Adrenal gland (tissue), 5 donors: Measurements from ENCODE around the gene PYDC1.

Experiments used
- POLR2A ChIP-seq, 2 donors: fragments of 450-650 bp; IDR thresholded peaks; one replicate each; pipeline ENCODE4 v1.6.1; 2017; ENCODE audit warnings: antibody characterized with exemption in 2 of 2, mild to moderate bottlenecking in 2 of 2, moderate library complexity in 1 of 2
- TF ChIP-seq, protein P1 (sequence below), 6 experiments: fragments of 450-650 bp in 4 of 6; fragments of 200-600 bp in 2 of 6; sonication (generic) in 1 of 6; IDR thresholded peaks; 1 replicate in 5 of 6; 2 replicates in 1 of 6; pipeline versions ENCODE4 v1.5.1 to v1.8.0; 2016 to 2021; ENCODE audit warnings: antibody characterized with exemption in 6 of 6, mild to moderate bottlenecking in 2 of 6, moderate library complexity in 1 of 6
- donor health status: DM: no; HTN: no; CAD: no.

DNA sequence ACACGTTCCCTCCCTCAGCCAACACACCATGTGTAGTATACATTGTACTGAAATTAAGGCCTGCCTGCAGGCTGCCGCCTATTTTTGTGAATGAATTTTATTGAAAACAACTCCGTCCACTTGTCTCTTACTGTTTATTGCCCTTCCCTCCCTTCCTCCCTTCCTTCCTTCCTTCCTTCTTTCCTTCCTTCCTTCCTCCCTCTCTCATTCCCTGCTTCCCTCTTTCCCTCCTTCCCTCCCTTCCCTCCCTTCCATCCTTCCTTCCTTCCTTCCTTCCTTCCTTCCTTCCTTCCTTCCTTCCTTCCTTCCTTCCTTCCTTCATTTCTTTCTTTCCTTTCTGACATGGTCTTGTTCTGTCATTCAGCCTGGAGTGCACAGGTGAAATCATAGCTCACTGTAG, 45.1 kb upstream of the PYDC1 start:
- TF ChIP-seq, protein P1, sequence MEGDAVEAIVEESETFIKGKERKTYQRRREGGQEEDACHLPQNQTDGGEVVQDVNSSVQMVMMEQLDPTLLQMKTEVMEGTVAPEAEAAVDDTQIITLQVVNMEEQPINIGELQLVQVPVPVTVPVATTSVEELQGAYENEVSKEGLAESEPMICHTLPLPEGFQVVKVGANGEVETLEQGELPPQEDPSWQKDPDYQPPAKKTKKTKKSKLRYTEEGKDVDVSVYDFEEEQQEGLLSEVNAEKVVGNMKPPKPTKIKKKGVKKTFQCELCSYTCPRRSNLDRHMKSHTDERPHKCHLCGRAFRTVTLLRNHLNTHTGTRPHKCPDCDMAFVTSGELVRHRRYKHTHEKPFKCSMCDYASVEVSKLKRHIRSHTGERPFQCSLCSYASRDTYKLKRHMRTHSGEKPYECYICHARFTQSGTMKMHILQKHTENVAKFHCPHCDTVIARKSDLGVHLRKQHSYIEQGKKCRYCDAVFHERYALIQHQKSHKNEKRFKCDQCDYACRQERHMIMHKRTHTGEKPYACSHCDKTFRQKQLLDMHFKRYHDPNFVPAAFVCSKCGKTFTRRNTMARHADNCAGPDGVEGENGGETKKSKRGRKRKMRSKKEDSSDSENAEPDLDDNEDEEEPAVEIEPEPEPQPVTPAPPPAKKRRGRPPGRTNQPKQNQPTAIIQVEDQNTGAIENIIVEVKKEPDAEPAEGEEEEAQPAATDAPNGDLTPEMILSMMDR (IDR thresholded peaks at IDR 0.05), result no peak
- TF ChIP-seq POLR2A (IDR thresholded peaks at IDR 0.05), result no peak
